HG03469 (cell line): ENCODE measurements around the gene TSPAN13.
"Not testable (repeated sequence)": the region's sequence is repeated elsewhere in the genome, so short reads cannot be mapped to it uniquely, and the experiment has no call there.

ENCODE experiments used
- ATAC-seq: cut with Tn5 transposase; IDR thresholded peaks from one replicate; pipeline ENCODE4 v1.9.1; 2021; ENCODE audit warnings: mild to moderate bottlenecking, moderate library complexity, moderate number of reproducible peaks; ENCODE audit not compliant: unreplicated experiment

Gene TSPAN13

DNA sequence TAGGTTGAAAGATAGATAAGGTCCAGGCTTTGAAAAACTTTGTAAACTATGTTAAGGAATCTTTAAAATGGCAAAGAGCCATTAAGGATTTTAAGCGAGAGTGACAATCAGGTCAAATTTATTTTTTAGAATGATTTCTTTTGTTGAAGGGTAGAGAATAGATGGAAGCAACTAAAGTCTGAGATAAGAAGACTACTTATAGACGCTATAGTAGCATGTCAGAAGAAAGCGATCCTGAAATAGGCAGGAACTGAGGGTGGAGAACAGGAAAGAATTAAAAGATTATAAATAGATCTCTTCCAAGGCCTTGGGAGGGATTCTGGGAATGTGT is 13.0 kb upstream of the TSPAN13 start:
- ATAC-seq: no peak

DNA sequence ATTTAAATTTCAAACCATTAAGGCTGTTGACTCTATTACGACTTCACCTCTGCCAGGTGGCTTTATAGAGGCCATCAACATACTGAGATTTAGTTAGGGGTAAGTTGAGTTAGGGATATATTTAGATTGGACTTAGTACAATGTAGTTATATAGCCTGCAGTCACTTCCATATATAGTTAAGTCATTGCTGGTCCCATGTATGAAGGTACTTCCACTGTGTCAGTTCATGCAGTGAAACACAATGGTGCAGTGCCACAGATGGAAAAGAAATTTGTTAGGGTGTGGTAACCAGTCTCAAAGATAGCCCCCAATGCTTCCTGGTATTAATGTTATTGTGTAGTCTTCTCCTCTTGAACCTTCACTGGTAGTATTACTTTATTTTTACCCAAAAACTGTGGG is 12.6 kb upstream of the TSPAN13 start:
- no peak for ATAC-seq

- no peak for ATAC-seq
Measured at GRCh38 chr7:16741676-16742075, 11.9 kb upstream of the TSPAN13 start.

- no peak for ATAC-seq
Measured at GRCh38 chr7:16742547-16742946, 11.0 kb upstream of the TSPAN13 start.

DNA sequence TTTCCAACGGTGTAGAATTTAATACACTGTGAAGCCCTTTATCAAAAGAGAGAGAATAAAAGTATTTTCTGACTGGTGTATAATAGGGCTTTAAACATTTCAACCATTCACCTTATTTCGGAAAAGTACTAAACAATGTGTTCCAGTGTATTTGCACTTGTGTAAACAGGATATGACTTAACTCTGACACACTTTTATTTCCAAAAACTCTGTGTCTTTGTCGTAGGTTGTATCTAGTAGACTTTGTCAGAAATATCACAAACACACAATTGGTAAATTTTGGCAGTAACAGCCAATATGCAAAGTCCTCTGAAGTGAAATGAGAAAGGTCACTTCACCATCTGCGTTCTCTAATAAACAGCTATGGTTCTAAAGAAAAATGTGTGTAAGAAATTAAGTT is 10.3 kb upstream of the TSPAN13 start:
- ATAC-seq: no peak

GRCh38 chr7:16744518-16745250 is 8.9 kb upstream of the TSPAN13 start:
- ATAC-seq: no peak

GRCh38 chr7:16745645-16746044 is 7.9 kb upstream of the TSPAN13 start:
- ATAC-seq: no peak

- ATAC-seq: no peak
Measured at GRCh38 chr7:16747102-16747501, 6.5 kb upstream of the TSPAN13 start.

GRCh38 chr7:16753932-16754855 is 639 bp downstream of the TSPAN13 start:
- ATAC-seq: no peak

DNA sequence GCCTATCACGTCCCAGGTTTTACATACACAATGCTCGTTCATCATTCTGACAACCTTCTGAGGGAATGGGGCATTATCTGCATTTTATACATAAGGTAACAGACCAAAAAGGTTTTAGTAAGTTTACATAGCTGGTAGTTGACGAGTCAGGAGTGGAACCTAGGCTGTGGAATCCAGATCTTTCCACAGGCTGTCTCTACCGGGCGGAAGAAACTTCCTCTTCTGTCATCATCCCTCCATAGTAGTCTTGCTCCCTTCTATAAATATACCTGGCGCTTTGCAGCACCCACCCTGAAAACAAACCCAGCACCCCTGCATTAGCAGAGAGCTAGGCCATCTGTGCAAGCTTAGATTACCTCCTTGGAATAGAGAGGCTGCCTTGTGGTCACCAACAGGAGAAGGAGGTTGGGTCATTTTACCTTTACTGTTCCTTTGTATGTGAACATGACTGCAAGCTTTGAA is 1.3 kb downstream of the TSPAN13 start:
- no peak for ATAC-seq

- no peak for ATAC-seq
Measured at GRCh38 chr7:16755397-16755796, 1.8 kb downstream of the TSPAN13 start.

GRCh38 chr7:16758036-16758435 is 4.5 kb downstream of the TSPAN13 start:
- ATAC-seq: no peak

- no peak for ATAC-seq
Measured at GRCh38 chr7:16758631-16759611, 5.4 kb downstream of the TSPAN13 start.

GRCh38 chr7:16759840-16760239 is 6.3 kb downstream of the TSPAN13 start:
- ATAC-seq: no peak

DNA sequence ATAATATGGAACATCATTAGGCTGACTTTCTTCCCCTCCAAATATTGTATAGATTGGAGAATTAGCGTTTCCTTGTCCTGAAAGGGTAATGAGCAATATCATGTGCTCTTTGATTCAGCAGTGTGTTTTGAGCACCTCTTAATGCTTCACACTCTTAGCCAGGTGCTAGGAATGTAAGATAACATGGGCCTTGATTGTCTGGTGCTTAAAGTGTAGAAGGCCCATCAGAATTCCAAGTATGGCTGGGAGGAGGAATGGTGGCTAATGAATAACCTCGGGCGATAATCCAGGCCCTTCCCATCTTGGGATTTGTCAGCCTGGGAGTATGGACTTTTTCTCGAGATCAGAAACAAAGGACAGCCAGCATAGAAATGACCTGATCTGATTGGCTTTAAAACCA is 8.6 kb downstream of the TSPAN13 start:
- no peak for ATAC-seq

GRCh38 chr7:16764942-16765341 is 11.4 kb downstream of the TSPAN13 start:
- no peak for ATAC-seq

GRCh38 chr7:16765436-16765859 is 11.9 kb downstream of the TSPAN13 start:
- ATAC-seq: no peak

GRCh38 chr7:16769994-16770393 is 16.4 kb downstream of the TSPAN13 start:
- ATAC-seq: not testable (repeated sequence)

DNA sequence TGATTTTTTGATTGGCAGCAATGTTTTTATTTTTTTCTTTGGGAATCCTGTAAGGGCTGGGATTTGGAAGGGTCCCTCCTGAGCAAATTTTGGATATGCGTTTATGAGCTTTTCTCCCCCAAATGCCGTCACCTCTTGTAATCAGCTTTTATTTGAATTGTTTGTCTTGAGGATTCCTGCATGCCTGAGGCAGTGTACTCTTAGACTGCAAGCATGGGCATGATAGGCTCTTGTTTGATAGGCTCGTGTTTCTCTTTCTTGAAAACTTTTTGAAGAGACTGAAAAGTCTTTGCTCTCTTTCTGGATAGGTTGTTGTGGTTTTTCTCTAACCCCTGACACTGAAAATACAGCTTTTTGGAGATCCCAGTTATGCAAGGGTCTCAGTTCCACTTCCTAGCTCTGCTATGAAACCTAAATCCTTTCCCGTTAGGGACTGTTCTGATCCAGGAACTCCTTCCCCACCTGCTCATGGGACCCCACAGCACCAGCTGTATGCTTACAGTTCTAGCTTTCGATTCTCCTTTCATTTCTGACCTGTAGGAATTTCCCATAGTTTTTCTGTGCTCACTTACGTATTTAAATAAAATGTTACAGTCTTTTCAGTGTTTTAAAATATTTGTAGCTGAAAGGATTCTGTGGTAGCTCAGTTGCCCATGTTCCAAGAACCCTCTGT is 17.2 kb downstream of the TSPAN13 start:
- no peak for ATAC-seq

DNA sequence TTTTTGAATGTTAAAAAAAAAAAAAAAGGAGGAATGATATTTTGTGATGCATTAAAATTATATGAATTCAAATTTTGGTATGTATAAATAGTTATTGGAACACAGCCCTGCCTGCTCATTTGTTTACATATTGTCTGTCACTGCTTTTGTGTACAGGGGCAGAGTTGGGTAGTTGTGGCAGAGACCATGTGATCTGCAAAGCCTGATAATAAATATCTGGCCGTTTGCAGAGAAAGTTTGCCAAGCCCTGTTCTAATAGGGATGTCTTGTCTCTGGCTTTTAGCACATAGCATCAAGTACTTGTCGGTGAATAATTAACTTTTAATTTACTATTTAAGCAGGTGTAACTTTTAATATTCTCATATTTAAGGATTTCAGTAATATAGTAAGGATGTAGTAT is 19.8 kb downstream of the TSPAN13 start:
- no peak for ATAC-seq
